Measurements from ENCODE around the gene TSR1.

GRCh38 chr17:2312736-2313135 lies 23.5 kb downstream of the TSR1 start:
- TF ChIP-seq FOSL2 (IDR thresholded peaks at IDR 0.05; ENCODE audit: borderline replicate concordance, low read depth) (no peak), CTCF (IDR thresholded peaks at IDR 0.05) (no peak), RFX5 (IDR thresholded peaks at IDR 0.05; ENCODE audit: low read length) (no peak), CHD2 (IDR thresholded peaks at IDR 0.05; ENCODE audit: low read length, partially characterized antibody) (no peak), SMC3 (IDR thresholded peaks at IDR 0.05; ENCODE audit: low read depth, low read length) (no peak), POLR2AphosphoS5 (IDR thresholded peaks at IDR 0.05; ENCODE audit: low read depth, low read length) (no peak), JUND (IDR thresholded peaks at IDR 0.05) (no peak), RXRA (IDR thresholded peaks at IDR 0.05; ENCODE audit: borderline replicate concordance, low read depth) (no peak), FOXM1 (IDR thresholded peaks at IDR 0.05; ENCODE audit: low read depth) (no peak), USF2 (IDR thresholded peaks at IDR 0.05; ENCODE audit: borderline replicate concordance, low read depth, low read length) (no peak), EP300 (IDR thresholded peaks at IDR 0.05; ENCODE audit: borderline replicate concordance in 1 of 2, low read depth in 1 of 2, low read length in 1 of 2) (no peak), REST (IDR thresholded peaks at IDR 0.05; ENCODE audit: low read depth, low read length) (no peak), TAF1 (IDR thresholded peaks at IDR 0.05; ENCODE audit: borderline replicate concordance, low read depth, low read length) (no peak), IRF3 (IDR thresholded peaks at IDR 0.05; ENCODE audit: low read depth, low read length) (no peak)

Data from SK-N-SH (cell line).